ENCODE results near the gene PPP2R5D. TPM values are rescaled to one million over a fixed set of nuclear protein-coding genes. Genes with fewer than 3 reads are reported as not detected.
"Not testable (repeated sequence)": the region's sequence is repeated elsewhere in the genome, so short reads cannot be mapped to it uniquely, and the experiment has no call there.

The PPP2R5D gene
- total and polyA plus RNA-seq, 2 of the 8 experiments (the other 6 are each of a cell fraction or from before 2014, with no cell fraction given): 52.1 to 55.7 TPM

- H3K27me3 ChIP-seq (replicated peaks in 1 of 4; ENCODE audit: control insufficient read depth in 3 of 4, extremely low read depth in 1 of 4, insufficient read depth in 3 of 4, low read length in 3 of 4); H2BK120ac ChIP-seq (replicated peaks; ENCODE audit: low read depth, low read length); H3K18ac ChIP-seq (ENCODE audit: extremely low read depth, low read length); H2BK12ac ChIP-seq (ENCODE audit: low read depth, low read length); H3K4me1 ChIP-seq (replicated peaks in 1 of 4; ENCODE audit: control insufficient read depth in 3 of 4, insufficient read depth in 4 of 4, low read length in 3 of 4); H3K14ac ChIP-seq (ENCODE audit: insufficient read length); H3K23me2 ChIP-seq (ENCODE audit: low read depth, low read length); H2BK15ac ChIP-seq (ENCODE audit: low read length); H3K4ac ChIP-seq (replicated peaks; ENCODE audit: insufficient read length, low read depth, low read length); H3K4me2 ChIP-seq (ENCODE audit: insufficient read depth in 1 of 2, low read depth in 2 of 2, low read length in 2 of 2); H2BK5ac ChIP-seq (ENCODE audit: low read depth, low read length); H3K9me3 ChIP-seq (ENCODE audit: insufficient read depth in 2 of 2, low read depth in 1 of 2, low read length in 1 of 2); H2AK5ac ChIP-seq (ENCODE audit: low read depth, low read length); H3K56ac ChIP-seq (replicated peaks; ENCODE audit: insufficient read length, low read depth, low read length); H2BK20ac ChIP-seq (ENCODE audit: low read length); H3K9ac ChIP-seq (replicated peaks in 1 of 4; ENCODE audit: extremely low read depth in 1 of 4, low read depth in 3 of 4, low read length in 3 of 4); H3K4me3 ChIP-seq (ENCODE audit: extremely low read depth in 1 of 4, insufficient read depth in 2 of 4, low read depth in 3 of 4, low read length in 4 of 4); H3K79me2 ChIP-seq (ENCODE audit: control insufficient read depth in 1 of 2, insufficient read depth in 2 of 2, low read length in 2 of 2); DNase-seq (ENCODE audit: low read depth in 1 of 2, low spot score in 2 of 2); H2AFZ ChIP-seq (ENCODE audit: low read length); H3K36me3 ChIP-seq (ENCODE audit: control insufficient read depth in 2 of 4, insufficient read depth in 4 of 4, low read length in 3 of 4); FAIRE-seq; H3K79me1 ChIP-seq (ENCODE audit: low read depth, low read length); H4K91ac ChIP-seq (replicated peaks; ENCODE audit: insufficient read length, low read length); H3K27ac ChIP-seq (ENCODE audit: low read depth, low read length); H3K23ac ChIP-seq (ENCODE audit: insufficient read length); H4K20me1 ChIP-seq (replicated peaks in 1 of 2; ENCODE audit: control insufficient read depth in 1 of 2, insufficient read depth in 2 of 2, low read length in 2 of 2); H4K5ac ChIP-seq (ENCODE audit: insufficient read length, low read depth, low read length); H4K8ac ChIP-seq (ENCODE audit: extremely low read depth, insufficient read depth, low read length): not testable (repeated sequence)
- 95% methylated on average over 9 of the region's 9 CpGs; no CpG with 5 or more reads in 1 of the 2 experiments for WGBS, 2 experiments (ENCODE audit: extremely low coverage in 1 of 2, insufficient coverage in 1 of 2, insufficient read length in 1 of 2, insufficient replicate concordance in 2 of 2, low coverage in 1 of 2, low lambda C conversion rate in 2 of 2, missing lambda C conversion rate in 1 of 2)
- ChIA-PET POLR2A (ENCODE audit: partially characterized antibody) (interaction anchor here (1.1 to 3.3 kb wide), 7 partner anchors 11 to 64 kb away, joined by 3 to 14 read pairs (median 4); partner anchors contain the start of genes KLHDC3, MEA1, PEX6 and PPP2R5D), CTCF (ENCODE audit: partially characterized antibody) (interaction anchor here (0.9 to 5.6 kb wide), 7 partner anchors 10 to 132 kb away, joined by 3 to 30 read pairs (median 4); no protein-coding TSS in a partner anchor)
Measured at GRCh38 chr6:42998205-42998604, 13.8 kb downstream of the PPP2R5D start.

Measured in H1 (cell line).